Stimulated activated CD8-positive, alpha-beta memory T cell treated with anti-CD3 and anti-CD28 coated beads, Interleukin-15, amount 100 ng/mL, for 1 hour (primary cell): Measurements from ENCODE around the gene EVC.
"Not testable (repeated sequence)": the region's sequence is repeated elsewhere in the genome, so short reads cannot be mapped to it uniquely, and the experiment has no call there.

ENCODE experiments used
- DNase-seq: peaks from one replicate; pipeline ENCODE4 v3.0.0-alpha.2; 2020; ENCODE audit warnings: low read depth

EVC gene

DNA sequence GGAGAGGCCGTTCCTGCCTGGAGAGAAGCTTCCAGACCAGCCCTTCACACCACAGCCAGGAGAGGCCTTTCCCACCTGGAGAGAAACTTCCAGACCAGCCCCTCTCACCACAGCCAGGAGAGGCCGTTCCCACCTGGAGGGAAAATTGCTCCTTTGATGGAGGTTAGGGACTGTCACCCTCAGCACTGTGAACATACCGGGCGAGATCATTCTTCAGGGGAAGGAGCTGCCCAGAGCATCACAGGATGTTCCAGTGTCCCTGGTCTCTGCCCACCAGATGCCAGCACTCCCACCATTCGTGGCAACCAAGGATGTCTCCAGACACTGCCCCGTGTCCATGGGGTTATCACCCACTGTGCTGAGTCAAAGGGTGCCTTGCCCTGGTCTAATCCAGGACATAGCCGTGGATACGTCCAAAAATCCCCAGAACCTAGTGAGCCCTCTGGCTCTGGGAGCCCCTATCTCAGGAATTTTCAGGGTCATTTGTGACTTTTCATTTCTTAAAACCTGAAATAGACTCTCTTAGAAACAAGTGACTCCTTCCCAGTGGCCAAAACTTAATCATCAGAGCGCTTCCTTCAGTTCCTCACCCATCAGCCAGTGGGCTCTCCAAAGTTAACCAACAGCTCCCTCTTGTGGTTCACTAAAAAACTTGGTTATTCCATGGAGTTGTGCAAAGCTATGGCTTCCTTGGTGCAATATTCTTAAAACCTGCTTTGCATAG is 101.7 kb downstream of the EVC start:
- no peak for DNase-seq

DNA sequence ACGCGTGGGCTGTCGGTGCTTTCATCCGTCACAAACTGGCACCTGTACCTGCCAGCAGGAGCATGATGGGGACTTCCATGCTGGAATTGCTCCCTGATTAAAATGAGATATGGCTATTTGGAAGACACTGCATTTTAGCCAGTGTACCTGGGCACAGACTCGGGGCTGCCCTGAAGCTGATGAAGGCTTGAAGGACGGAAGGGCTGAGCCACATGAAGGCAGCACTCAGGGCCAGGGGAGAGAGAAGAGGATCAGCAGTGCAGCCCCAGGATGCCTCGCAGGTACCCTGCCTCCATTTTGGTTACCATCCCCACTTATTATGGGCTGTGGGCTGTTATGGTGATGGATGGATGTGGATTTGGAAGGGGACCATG is 102.9 kb downstream of the EVC start:
- no peak for DNase-seq

DNA sequence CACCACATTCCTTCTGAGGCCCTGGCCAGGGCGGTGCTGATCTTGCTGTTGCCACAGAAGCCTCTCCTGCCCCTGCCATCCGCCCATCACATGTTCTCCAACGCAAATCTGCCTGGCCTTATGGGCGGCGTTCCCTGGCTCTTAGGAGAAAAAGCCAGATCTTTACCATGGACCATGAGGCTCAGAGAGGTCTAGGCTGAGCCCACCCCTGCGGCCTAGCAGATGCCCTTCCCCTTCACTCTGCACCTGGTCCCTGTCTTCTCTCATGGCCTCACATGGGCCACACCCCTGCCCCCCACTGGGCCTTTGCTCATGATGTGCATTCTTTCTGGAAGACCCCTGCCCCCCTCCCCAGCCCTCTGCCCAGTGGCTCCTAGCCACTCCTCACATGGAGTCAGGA is 103.4 kb downstream of the EVC start:
- DNase-seq: no peak

DNA sequence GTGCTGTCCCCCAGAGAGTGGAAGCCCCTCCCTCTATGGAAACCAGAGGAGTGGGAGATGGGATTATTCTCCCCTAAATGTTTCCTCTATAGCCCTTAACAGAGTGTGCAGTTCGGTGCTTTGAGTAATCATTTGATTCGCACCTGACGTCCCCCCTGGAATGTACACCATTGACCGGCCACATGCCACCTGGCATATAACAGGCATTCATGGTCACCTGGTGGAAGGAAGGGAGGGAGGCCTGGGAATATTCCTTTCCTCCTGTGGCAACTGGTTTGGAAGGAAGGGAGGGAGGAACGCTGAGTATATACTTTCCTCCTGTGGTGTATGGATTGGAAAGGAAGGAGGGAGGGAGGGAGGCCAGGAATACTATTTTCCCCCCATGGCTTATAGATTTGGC is 104.6 kb downstream of the EVC start:
- no peak for DNase-seq

- DNase-seq: no peak
Observed at GRCh38 chr4:5816101-5816500, 105.1 kb downstream of the EVC start.

- DNase-seq: no peak
Observed at GRCh38 chr4:5816851-5817375, 105.9 kb downstream of the EVC start.

- DNase-seq: no peak
Observed at GRCh38 chr4:5821665-5822358, 110.8 kb downstream of the EVC start.

DNA sequence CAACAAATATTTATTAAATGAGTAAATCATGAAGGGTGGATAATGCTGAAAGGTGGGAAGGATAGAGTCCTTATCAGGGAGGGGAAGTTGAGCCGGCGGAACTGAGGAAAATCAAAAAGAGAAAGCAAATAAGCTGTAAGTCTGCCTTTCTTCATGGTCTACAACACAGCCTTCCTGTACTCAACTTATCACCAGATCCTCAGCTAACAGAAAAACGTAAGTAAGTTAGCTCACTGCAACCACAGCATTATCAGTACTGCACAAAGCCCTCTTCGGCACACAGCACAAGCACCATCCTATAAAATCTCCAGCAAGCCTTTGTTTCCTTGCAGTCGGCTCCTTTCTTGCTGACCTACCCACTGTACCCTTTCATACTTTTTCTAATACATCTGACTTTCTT is 111.6 kb downstream of the EVC start:
- DNase-seq: no peak

GRCh38 chr4:5823542-5824211 is 112.7 kb downstream of the EVC start:
- no peak for DNase-seq

- no peak for DNase-seq
Observed at GRCh38 chr4:5824227-5824626, 113.2 kb downstream of the EVC start.

GRCh38 chr4:5824635-5825034 is 113.6 kb downstream of the EVC start:
- DNase-seq: no peak

- no peak for DNase-seq
Observed at GRCh38 chr4:5825321-5826041, 114.5 kb downstream of the EVC start.

DNA sequence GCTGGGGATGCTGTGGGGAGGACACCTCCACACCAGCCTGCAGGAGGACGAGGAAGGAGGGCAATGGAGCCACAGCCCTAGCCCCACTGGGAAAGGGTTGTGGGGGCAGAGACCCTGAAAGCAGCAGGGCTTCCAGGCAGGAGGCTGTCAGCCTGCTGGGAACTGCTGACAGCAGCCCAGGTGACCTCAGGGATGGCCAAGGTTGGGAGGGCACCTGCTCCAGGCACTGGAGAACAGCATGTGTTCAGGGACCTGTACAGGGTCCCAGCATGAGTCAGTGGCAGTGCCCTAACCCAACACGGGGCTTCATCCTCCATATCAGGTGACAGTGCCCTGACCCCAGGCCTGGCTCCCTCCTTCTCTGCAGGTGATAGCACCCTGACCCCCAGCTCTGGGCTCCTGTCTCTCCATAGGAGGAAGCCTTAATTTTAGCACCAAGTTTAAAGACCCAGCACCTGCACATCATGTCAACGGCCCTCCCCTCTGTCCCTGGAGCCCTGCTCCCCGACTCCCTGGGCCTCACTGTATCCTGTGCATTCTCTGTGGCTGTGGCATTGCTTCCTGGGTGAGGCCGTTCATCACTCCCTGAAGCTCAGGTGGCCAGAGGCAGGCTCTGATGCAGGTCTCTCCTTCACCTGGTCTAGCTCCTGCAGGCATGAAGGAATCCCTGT is 115.6 kb downstream of the EVC start:
- DNase-seq: no peak

DNA sequence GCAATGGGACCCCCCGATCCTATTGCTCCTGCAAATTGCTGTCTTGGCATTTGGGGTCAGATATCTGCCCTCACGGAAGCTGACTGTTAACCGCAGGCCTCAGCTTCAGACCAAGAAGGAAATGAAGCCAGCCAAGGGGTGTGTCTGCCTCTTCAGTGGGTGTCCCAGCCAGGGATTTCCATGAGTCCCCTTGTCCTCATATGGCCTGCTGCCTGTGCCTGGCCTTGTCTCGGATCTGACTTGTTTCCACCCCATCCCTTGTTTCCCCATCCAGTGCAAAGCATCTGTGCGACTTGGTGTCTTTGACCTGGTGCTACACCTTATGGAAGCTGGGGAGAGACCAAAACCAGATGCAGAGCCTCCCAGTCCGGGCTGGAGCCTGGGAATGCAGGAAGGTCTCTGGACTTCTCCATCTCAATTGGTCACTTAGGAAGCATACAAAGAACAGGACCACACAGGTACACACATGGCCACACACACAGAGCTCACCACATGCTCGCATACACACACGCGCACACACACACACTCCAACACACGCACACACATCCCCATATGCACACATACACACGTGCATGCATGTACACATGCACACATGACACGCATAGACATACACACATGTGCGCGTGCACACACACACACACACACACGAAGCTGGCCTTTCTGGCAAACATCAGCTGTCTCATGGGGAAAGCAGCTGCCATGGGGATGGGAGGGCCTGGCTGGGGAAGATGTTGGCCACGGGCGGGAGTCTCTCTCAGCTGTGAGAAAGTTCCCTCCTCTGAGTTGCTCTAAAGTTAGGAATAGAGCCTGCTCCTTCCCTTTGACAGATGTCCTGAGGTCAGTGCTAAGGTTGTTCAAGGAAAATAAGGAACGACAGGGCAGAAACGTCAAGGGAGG is 116.4 kb downstream of the EVC start:
- no peak for DNase-seq

GRCh38 chr4:5828005-5828391 is 117.0 kb downstream of the EVC start:
- DNase-seq: no peak

- no peak for DNase-seq
Observed at GRCh38 chr4:5836943-5837342, 125.9 kb downstream of the EVC start.

- DNase-seq: not testable (repeated sequence)
Observed at GRCh38 chr4:5837483-5837882, 126.5 kb downstream of the EVC start.

DNA sequence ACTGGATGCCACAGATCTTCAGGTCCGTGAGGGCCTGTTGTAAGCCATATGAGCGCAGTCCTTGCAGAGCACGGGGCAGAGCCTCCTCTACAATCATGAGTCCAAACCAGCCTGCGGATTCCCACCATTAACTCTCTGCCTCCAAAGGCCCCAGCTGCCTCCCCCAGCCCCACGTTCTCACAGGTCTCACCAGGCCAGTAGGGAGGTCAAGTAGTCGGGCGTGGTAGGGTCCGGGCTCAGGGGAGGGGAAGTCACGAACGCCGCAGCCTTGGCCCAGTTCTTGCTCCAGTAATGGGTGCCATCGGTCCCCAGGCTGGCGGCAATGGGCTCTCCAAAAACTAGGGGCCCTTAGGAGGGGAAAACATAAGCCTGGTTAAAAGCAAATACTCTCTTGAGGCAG is 128.3 kb downstream of the EVC start:
- DNase-seq: no peak

GRCh38 chr4:5839751-5840674 is 129.0 kb downstream of the EVC start:
- DNase-seq: no peak

DNA sequence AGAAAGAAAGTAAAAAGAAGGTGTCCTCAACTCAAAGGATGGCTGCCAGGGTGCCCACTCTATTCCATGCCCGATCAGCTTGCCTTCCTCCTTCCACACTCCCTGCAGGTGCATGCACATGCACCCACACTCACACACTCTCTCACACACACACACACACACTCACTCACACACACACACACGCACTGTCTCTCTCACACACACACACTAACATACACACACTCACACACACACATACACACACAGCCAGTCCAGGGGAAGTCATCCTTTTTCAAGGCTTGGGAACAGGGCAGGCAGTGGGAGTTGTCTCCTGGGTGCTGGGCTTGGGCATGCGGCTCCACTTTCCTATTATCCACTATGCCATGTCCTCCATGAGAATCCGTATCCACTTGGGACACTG is 131.5 kb downstream of the EVC start:
- DNase-seq: no peak
